ENCODE results near the gene DOCK7.
"Not testable (repeated sequence)": the region's sequence is repeated elsewhere in the genome, so short reads cannot be mapped to it uniquely, and the experiment has no call there.

The DOCK7 gene, protein sequence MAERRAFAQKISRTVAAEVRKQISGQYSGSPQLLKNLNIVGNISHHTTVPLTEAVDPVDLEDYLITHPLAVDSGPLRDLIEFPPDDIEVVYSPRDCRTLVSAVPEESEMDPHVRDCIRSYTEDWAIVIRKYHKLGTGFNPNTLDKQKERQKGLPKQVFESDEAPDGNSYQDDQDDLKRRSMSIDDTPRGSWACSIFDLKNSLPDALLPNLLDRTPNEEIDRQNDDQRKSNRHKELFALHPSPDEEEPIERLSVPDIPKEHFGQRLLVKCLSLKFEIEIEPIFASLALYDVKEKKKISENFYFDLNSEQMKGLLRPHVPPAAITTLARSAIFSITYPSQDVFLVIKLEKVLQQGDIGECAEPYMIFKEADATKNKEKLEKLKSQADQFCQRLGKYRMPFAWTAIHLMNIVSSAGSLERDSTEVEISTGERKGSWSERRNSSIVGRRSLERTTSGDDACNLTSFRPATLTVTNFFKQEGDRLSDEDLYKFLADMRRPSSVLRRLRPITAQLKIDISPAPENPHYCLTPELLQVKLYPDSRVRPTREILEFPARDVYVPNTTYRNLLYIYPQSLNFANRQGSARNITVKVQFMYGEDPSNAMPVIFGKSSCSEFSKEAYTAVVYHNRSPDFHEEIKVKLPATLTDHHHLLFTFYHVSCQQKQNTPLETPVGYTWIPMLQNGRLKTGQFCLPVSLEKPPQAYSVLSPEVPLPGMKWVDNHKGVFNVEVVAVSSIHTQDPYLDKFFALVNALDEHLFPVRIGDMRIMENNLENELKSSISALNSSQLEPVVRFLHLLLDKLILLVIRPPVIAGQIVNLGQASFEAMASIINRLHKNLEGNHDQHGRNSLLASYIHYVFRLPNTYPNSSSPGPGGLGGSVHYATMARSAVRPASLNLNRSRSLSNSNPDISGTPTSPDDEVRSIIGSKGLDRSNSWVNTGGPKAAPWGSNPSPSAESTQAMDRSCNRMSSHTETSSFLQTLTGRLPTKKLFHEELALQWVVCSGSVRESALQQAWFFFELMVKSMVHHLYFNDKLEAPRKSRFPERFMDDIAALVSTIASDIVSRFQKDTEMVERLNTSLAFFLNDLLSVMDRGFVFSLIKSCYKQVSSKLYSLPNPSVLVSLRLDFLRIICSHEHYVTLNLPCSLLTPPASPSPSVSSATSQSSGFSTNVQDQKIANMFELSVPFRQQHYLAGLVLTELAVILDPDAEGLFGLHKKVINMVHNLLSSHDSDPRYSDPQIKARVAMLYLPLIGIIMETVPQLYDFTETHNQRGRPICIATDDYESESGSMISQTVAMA (N-terminal part only)
- total RNA-seq = 18.8 to 32.8 (median 22.2) reads per million in 3 experiments

DNA sequence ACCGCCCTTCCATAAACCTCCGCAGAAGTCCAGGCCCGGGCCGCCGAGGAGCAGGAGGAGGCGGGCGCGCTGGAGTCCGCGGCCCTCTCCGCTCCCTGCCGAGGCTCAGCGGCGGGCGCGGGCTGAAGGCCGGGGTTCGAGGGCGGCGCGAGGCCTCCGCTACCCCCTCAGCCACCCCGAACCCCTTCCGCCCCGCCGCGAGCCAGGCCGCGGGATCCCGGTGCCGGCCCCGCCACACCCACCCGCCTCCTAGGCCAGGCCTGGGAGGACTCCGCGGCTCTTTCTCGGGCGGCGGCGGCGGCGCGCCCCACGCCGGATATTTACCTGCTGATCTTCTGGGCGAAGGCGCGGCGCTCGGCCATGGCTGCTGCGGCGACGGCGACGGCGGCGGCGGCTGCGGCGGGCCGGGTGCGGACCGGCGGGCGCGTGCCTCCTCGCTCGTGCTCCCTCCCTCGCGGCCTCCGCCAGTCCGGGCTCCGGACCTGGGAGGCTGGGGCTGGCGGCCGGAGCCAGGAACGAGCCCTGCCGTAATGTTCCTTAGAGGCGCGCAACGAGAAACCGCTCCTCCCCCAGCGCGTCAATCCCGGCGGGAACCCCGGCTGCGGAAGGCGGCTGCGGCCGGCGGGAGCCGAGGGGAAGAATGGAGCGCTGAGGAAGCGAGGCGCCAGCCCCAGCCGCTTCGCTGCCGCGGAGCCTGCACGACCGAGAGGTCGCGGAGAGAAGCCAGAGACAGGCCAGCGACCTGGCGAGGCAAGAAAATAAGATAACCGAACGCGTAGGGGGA, at the start of gene DOCK7:
DOCK7 (minus strand) TSS at position 484 of the 784 bp plus-strand sequence; CDS start at position 362, 122 bp downstream.
- peak; percentile 50 for DNase-seq

DNA sequence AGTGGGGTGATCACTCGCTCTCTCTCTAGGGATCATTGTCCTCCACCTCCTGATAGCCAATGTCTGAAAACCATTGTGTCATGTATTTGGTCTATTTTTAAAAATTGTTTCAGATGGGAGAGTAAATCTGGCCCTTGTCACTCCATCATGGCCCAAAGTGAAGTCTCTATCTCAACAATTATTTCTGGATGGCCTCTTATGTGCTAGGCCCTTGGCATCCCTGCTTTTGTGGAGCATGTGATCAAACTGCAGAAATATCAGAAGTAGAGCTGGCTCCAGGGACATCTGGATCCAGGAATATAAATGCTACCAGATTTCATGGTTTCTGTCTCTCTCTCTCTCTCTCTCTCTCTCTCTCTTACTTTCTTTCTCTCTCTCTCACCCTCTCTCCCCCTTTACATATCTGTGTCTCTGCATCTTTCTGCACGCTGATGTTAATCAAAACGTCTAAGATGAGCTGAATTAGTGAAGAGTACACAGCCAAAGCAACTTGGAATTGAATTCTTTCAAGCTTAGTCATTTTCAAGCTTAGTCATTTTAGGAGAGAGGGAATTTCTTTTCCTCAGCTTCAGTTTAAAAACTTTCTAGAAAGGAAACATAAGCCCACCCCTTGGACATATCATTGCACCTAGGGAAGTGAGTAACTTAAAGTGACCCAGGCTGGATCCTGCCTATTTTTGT, 47.4 kb upstream of the DOCK7 start:
- no peak for DNase-seq

DNA sequence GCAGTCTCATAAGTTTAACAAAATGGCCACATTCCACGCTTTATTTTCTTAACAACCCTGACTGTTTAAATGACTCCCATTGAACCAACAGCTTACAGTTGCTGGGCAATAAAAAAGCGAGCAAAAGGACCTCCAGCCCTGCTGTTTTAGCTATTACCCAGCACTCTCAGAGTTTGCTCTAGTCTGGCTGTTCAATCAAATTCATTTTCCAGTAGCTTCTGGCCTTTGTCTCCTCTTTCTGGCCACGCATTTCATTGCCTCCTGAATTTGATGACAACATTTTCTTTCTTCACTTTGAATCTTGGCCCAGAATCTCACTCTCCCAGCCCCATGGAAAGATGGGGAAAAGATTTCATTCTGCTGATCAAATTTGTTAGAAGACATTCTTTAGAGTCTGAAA, 44.1 kb upstream of the DOCK7 start:
- no peak for DNase-seq

DNA sequence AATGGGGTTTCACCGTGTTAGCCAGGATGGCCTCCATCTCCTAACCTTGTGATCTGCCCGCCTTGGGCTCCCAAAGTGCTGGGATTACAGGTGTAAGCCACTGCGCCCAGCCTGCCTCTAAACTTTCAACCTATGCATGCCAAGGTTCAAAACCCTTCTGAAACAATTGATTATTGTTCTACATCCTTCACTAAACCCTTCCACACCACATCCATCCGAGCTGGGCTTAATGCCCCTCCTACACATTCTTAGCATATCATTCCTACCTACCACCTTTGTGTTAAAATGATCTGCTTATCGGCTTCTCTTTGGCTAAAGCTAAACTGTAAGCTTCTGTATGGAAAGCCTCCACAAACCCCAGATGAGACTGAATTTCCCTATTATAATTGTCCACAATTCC, 40.8 kb upstream of the DOCK7 start:
- DNase-seq = no peak

DNA sequence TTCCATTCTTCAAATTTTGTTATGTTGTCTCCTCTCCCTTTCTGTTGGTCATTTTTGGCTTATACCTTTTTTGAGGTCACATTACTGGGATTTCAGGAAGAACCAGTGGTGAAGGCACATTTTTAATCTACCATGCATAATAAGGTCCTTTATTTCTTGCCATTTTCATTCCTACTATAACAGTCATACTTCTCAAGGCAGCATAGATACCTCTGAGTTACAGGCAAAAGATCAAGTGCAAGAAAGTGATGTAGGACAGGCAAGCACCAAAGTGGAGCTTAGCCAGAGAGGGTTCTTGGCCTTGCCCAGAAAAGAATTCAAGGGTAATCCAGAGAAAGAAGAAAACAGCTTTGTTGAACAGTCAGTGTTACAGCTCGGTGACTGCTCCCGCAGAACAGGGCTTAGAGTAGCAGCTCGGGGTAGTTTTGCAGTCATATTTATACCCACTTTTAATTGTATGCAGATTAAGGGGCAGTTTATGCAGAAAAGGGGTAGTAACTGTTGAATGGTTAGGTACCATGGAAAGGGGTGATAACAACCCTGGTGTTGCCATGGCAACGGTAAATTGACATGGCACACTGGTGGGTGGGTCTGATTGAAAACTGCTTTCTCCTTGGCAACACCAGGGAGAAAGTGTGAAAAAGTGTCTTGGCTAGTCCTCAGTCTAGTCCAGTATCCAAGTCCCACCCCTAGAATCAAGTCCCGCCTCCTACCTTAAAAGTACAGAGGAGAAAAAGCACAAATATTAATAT, 39.6 kb upstream of the DOCK7 start:
- DNase-seq = no peak

DNA sequence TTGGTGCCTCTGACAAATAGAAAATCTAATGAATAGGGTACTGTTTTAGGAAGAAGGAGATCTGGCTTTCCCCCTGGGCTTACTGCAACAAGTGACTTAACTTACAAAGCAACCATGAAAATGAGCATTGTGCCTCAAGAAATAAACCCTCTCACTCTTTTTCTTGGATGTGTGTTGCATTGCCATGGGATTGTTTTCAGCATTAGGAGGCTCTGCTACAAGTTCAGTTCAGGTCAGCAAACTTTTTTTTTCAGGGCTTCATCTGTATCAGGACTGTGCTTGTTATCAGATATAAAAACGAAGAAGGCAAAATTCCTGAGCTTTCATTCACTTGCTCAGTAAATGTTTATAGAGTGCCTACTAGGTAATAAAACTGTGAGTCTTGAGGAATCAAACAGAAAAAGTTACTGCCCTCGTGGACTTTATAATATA, 37.8 kb upstream of the DOCK7 start:
- no peak for DNase-seq

DNA sequence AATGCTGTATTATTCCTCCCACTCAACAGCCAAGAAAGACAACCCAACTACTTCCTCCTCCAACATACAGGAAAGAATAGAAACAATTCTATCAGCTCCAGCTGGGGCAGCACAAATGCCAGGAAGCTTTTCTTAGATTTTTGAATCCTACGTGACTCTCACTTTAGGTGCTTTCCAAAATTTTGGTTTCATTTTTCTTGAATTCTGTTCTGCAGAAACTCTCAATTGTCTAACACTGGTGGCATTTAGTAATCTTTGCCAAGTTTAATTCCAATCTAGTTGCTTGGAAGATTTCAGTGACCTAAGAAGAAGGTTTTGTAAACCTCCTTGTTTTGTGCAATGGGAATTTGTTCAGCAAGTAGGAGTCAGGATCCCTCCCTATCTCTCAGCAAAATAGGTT, 37.1 kb upstream of the DOCK7 start:
- no peak for DNase-seq

DNA sequence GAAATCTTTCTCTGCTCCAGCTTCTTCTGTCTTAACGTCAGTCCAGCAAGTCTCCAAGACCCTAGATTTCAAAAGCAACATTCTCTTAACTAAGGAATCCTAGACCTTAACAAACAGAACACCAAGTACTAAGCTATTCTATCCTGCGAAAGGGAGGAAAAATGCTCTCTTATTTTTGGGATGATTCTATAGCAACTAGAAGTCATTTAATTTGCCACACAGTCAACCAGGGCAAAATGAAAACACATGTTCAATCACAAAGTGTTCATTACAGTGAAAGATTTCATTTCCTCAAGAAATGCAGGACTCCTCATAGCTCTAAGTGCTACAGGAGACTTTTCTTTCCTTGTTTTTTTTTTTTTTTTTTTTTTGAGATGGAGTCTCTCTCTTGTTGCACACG, 36.2 kb upstream of the DOCK7 start:
- DNase-seq = no peak

DNA sequence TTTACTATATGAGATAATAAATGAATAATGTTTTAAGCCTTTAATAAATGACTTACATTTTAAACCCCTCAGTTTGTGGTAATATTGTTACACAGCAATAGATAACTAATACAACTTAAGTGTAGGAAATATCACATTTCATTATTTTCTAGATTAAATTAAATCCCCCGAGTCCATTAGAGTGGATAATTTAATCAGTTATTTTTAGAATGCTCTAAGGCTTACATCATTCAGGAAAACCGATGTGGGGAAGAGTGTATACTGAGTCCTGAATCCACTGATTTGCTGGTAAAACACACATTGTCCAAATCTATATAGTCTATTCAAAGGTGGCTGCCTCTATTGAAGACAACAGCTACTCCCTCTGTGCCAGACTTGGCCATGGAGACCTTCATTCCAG, 35.7 kb upstream of the DOCK7 start:
- DNase-seq = no peak

DNA sequence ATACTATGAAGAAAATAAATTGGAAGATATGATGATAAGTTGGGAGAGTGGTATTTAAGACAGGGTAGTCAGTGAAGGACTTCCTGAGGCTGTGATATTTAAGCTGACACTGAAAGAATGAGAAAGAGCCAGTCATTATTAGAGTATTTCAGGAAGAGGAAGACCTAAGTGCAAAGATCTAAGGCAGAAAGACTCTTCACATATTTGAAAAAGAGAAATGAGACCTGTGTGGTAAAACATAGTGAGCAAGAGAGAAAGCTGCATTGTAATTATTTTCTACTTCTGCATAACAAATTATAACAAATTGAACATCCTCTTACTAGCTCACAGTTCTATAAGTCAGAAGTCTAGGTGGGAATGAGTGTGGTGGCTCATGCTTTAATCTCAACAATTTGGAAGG, 34.6 kb upstream of the DOCK7 start:
- DNase-seq = no peak

DNA sequence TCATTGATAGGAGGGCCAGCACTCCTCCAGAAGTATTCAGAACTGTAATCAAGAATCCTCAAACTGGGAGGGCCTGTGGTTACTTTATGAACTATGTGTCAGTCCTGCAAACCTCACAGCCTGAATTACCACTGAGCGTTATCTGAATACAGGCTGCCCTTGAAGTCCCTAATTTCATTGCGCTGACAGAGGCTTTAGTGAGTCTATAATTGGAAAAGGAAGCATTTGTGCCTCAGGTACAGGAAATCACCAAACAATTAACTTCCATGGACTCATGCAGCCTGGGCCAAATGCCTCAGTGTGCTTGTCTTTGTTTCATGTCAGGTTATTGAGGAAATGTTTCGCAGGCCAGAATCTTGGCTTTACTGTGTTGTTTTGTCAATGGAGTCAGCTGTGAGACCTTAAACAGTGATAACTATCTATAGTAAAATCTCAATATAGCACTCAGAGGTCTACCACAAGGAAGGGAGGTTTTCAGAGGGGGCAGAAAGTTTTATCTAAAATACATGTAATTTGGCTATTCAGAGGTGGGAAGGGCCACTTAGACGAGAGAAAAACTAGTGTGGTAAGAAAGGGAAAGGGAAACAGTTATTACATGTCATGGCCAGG, 32.9 kb upstream of the DOCK7 start:
- DNase-seq = no peak

DNA sequence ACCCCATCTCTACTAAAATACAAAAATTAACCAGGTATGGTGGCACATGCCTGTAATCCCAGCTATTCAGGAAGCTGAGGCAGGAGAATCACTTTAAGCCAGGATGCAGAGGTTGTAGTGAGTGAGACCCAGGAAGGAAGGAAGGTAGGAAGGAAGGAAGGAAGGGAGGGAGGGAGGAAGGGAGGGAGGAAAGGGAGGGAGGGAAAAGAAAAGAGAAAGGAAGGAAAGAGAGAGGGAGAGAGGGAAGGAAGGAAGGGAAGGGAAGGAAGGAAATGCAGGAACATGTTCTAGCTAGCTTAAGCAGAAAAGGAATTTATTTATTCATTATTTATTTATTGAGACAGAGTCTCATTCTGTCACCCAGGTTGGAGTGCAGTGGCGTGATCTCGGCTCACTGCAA, 30.2 kb upstream of the DOCK7 start:
- not testable (repeated sequence) for DNase-seq

DNA sequence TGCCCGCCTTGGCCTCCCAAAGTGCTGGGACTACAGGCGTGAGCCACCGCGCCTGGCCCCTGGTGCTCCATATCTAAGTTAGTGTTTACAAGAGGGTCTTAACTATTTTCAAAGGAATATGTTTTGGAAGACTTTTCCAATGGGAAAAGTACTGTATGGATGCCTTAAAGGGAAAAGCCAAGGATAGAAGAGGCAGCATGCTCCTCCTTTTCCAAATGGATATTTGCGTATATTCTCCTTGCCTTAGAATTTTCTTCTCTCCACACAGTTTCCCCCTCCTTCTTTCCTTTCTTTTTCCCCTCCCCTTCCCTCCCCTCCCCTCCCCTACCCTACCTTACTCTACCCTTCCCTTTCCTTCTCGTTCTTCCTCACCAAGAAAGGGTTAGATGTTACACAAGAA, 29.3 kb upstream of the DOCK7 start:
- DNase-seq = no peak

DNA sequence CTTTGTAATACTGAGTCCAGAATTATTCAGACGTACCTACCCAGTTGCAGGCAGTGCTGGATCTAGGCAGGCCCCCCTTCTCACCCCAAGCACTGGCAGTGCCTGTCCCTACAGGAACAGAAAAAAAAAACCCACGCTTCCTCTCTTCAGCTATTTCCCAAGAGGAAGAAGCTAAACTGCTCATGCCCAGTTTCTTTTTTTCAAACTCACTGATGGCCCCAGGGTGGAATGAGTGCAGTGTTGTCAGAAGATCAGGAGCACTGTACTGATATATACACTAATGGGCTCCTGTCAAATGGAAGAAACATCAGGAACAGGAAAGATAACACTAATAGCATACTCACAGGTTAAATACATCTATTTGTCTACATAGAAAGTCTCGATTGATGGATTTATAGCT, 28.2 kb upstream of the DOCK7 start:
- DNase-seq = no peak

DNA sequence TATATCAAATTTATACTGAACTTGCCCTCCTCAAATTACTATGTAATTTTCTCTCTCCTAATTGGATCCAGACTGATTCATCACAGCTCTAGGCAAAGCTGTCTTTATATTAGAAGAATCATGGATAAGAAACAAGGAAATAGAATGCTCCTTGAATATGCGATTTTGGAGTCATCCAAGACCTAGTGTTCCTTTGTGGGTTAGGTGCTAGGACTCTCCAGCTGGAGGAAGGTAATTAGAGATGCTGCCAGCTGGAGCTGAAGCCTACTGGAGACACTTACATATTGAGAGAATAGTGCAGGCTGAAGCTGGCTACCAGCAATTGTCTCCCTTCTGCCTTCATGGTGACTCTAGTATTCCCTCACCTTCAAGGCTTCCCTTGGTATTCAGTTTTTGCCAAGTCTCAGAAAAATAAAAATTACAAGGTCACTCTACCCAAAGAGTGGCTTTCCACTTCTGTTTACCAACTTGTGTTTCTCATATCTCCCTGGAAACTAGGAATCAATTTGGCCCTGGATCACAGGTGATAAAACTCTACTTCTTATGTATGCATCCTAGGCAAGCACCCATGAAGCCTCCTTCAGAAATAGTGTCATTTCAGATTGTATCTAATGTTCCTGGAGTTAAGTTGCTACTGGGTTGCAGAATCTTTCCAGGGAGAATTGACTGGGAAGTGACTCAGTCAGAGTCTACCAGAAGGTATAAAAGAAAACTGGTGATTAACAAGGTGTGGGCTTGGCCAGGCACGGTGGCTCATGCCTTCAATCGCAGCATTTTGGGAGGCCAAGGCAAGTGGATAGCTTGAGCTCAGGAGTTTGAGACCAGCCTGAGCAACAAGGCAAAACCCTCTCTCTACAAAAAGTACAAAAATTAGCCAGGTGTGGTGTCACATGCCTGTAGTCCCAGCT, 24.4 kb upstream of the DOCK7 start:
- no peak for DNase-seq

DNA sequence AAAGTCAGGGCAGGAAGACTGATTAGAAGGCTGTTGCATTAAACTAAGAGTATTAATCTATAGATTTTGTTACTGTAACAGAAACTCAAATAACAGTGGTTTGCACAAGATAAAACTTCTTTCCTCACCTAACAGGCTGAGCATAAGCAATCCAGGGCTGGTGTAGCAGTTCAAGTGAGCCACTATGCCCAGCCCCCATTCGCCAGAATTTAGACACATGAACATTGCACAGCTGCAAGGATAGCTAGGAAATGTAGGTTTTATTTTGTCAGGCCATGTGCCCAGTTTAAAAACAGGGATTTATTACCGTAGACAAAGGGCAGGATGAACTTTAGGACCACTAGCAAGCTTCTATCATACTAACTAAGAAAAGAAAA, 19.5 kb upstream of the DOCK7 start:
- DNase-seq = no peak

DNA sequence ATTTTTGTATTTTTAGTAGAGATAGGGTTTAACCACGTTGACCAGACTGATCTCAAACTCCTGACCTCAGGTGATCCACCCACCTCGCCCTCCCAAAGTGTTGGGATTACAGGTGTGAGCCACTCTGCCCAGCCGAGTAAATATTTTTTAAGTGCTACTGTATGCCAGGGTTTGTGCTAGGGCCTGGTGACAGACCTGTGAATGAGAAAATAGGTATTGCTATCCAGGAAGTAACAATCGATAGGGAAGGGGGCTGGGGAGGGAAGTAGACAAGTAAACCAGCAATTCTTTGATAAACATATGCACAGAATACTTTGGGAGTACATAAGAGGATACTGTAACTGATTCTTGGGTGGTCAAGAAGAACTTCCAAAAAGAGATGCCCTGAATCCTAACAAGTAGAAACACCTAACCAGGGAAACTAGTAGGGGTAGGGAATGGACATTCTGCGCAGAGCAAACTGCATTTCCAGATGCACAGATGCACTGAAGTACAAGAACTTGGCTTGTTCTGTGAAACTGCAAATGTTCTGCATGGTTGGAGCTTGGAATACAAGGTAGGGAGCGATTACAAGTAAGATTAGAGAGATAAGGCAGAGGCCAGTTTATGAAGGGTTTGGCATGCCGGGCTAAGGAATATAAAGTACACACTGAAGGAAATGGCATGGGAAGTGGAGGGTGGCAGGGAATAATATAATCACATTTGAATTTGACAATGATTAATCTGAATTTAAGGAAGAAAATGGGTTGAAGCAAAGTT, 19.0 kb upstream of the DOCK7 start:
- DNase-seq = no peak

DNA sequence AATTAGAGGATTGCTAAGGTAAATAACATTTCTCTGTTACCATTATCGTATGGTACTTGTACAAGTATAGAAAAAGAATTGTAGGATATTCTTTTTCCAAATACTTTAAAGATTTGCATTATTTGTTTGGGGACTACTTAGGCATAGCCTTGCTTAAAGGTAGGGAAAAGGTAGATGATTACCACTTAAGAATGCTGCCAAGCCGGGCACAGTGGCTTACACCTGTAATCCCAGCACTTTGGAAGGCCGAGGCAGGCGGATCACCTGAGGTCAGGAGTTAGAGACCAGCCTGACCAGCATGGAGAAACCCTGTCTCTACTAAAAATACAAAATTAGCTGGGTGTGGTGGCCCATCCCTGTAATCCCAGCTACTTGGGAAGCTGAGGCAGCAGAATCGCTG, 10.0 kb upstream of the DOCK7 start:
- DNase-seq = not testable (repeated sequence)

All from central memory CD4-positive, alpha-beta T cell (primary cell).